Measurements from ENCODE around the gene PRKRA. TPM values are rescaled to one million over a fixed set of nuclear protein-coding genes. Genes with fewer than 3 reads are reported as not detected.
"Not testable (repeated sequence)": the region's sequence is repeated elsewhere in the genome, so short reads cannot be mapped to it uniquely, and the experiment has no call there.

PRKRA gene
- total RNA-seq, 4 donors from 2014 or later: 35.6 to 317 (median 56.9) TPM

DNA sequence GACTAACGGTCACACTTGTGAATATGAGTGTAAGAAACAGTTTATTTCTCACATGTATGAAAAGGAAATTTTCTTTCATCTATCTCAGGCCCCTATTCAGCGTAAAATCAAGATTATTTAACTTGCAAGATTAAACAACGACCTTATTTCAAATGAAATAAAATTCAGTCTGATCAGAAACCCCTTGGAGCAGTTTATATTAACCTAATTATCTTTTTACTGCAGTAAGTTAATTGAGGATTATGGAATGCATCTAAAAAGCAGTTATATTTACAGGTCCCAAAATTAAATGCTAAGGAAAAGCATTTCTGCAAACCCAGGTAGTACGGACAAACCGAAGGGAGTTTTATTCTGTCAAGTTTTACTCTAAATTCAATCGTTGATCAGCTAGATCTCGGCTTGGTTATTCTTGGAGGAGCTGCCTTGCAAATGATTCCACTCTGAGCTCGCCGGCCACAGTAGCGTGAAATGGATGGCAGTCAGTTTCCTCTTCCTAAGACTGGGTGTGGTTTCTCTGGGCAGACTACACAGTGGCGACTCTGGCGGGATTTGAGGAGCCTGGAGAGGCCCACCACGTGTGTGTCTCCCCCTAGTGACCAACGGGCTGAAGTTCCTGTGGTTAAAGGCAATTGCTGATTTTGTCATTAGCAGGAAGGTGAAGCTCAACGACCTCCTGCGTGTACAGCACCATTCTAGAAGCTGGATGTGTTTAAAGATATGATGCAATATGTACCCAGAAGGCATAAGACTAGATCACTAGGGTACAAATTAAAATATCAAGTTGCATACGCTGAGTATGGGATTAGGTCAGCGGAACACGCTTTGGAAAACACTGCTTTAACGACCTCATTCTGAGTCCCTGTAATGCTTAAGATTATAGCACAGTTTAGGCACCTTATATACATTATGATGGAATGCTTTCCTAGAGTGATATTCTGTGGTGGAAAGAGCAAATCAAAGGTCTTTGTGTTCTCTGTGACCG, 36.4 kb downstream of the PRKRA start:
- 17 to 21% methylated on average over 14 to 21 of the region's 21 CpGs for WGBS, 2 donors (ENCODE audit: low coverage in 1 of 2)

GRCh38 chr2:178413472-178414265, 37.3 kb downstream of the PRKRA start:
- peak; percentile 32 for TF ChIP-seq POLR2A (IDR thresholded peaks at IDR 0.05)
- no peak for TF ChIP-seq EP300 (IDR thresholded peaks at IDR 0.05; ENCODE audit: low read depth)
- peak in 1 of 3 donors; percentile 28 for TF ChIP-seq POLR2AphosphoS5 (IDR thresholded peaks at IDR 0.05)
- 0 to 2% methylated on average over 4 to 45 of the region's 45 CpGs for WGBS, 2 donors (ENCODE audit: low coverage in 1 of 2)
- Histone ChIP-seq H3K4me1 (peaks cover 4 to 25% (median 7%) of the 10 kb centered on the region in 4 donors), H3K27me3 (no peaks in the 10 kb centered on the region), H3K36me3 (no peaks in the 10 kb centered on the region), H3K4me3 (peak overlapping the region; percentile 43 to 78 (median 61)), H3K27ac (peak overlapping the region; percentile 85 to 94 (median 92)), H3K9me3 (no peaks in the 10 kb centered on the region)
- intact Hi-C loops (cut with DNase I; ENCODE audit: low total_unique reads) (no loop called here), in situ Hi-C loops (cut with MboI; ENCODE audit: low pct_ligation_motif_present in 1 of 4, low pct_unique_long_range_greater_than_20kb in 1 of 4, low sequenced_read_pairs in 3 of 4) (loop anchor here (25.0 kb wide), 2 partner anchors 276 to 301 kb away; partner anchors contain the start of gene RBM45 (in 2 of the 4))
- peak; percentile 76 for DNase-seq

More for the DNA sequence above, 36.4 kb downstream of the PRKRA start:
- intact Hi-C loops (cut with DNase I; ENCODE audit: low total_unique reads): no loop called here
- peak overlapping the region; percentile 85 to 94 (median 92) for H3K27ac ChIP-seq
- no peaks in the 10 kb centered on the region for H3K36me3 ChIP-seq
- peak; percentile 90 for DNase-seq
- in situ Hi-C loops (cut with MboI; ENCODE audit: low pct_ligation_motif_present in 1 of 4, low pct_unique_long_range_greater_than_20kb in 1 of 4, low sequenced_read_pairs in 3 of 4): loop anchor here (25.0 kb wide), 2 partner anchors 277 to 302 kb away; partner anchors contain the start of gene RBM45 (in 2 of the 4)
- peak overlapping the region in 3 of 4 donors; percentile 56 to 78 (median 66) for H3K4me3 ChIP-seq
- peaks cover 4 to 33% (median 7%) of the 10 kb centered on the region in 4 donors for H3K4me1 ChIP-seq
- H3K9me3 ChIP-seq: no peaks in the 10 kb centered on the region
- no peaks in the 10 kb centered on the region for H3K27me3 ChIP-seq
- TF ChIP-seq EP300 (IDR thresholded peaks at IDR 0.05; ENCODE audit: low read depth) (no peak), POLR2AphosphoS5 (IDR thresholded peaks at IDR 0.05) (peak; percentile 20 to 55 (median 55)), POLR2A (IDR thresholded peaks at IDR 0.05) (no peak)
- TF ChIP-seq, protein P1, sequence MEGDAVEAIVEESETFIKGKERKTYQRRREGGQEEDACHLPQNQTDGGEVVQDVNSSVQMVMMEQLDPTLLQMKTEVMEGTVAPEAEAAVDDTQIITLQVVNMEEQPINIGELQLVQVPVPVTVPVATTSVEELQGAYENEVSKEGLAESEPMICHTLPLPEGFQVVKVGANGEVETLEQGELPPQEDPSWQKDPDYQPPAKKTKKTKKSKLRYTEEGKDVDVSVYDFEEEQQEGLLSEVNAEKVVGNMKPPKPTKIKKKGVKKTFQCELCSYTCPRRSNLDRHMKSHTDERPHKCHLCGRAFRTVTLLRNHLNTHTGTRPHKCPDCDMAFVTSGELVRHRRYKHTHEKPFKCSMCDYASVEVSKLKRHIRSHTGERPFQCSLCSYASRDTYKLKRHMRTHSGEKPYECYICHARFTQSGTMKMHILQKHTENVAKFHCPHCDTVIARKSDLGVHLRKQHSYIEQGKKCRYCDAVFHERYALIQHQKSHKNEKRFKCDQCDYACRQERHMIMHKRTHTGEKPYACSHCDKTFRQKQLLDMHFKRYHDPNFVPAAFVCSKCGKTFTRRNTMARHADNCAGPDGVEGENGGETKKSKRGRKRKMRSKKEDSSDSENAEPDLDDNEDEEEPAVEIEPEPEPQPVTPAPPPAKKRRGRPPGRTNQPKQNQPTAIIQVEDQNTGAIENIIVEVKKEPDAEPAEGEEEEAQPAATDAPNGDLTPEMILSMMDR (IDR thresholded peaks at IDR 0.05): peak; percentile 77 to 87 (median 83)

GRCh38 chr2:178412453-178412852, 38.5 kb downstream of the PRKRA start:
- H3K27ac ChIP-seq; DNase-seq; H3K9me3 ChIP-seq; intact Hi-C loops (cut with DNase I; ENCODE audit: low total_unique reads); H3K36me3 ChIP-seq; H3K27me3 ChIP-seq; H3K4me3 ChIP-seq: not testable (repeated sequence)
- 98% methylated on average over 6 to 8 of the region's 8 CpGs for WGBS, 2 donors (ENCODE audit: low coverage in 1 of 2)
- in situ Hi-C loops (cut with MboI; ENCODE audit: low pct_ligation_motif_present in 1 of 4, low pct_unique_long_range_greater_than_20kb in 1 of 4, low sequenced_read_pairs in 3 of 4): loop anchor here (25.0 kb wide), 2 partner anchors 275 to 300 kb away; partner anchors contain the start of gene RBM45 (in 2 of the 4)
- H3K4me1 ChIP-seq: peaks cover 4 to 23% (median 7%) of the 10 kb centered on the region in 4 donors

DNA sequence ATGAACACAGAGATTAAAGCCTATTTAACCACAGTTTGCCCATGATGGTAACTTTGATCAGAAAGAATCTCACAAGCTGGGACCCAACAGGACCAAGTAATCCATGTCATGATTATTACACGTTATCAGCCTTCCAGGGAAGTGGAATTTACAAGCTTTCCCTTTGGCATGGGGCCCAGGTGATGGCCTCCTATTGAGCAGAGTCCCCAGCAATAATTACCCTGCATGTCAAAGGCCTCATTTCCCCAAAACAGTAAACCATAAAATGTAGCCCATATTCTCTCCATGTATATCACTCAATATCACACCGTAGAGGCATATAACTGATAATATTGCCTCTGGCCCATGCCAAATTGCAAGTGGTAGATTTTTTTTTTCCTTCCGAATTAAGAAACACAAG, 38.9 kb downstream of the PRKRA start:
- intact Hi-C loops (cut with DNase I; ENCODE audit: low total_unique reads) (no loop called here), in situ Hi-C loops (cut with MboI; ENCODE audit: low pct_ligation_motif_present in 1 of 4, low pct_unique_long_range_greater_than_20kb in 1 of 4, low sequenced_read_pairs in 3 of 4) (loop anchor here (25.0 kb wide), 2 partner anchors 275 to 300 kb away; partner anchors contain the start of gene RBM45 (in 2 of the 4))
- Histone ChIP-seq H3K4me3 (no peak overlapping the region), H3K36me3 (no peaks in the 10 kb centered on the region), H3K9me3 (no peaks in the 10 kb centered on the region), H3K27me3 (no peaks in the 10 kb centered on the region), H3K4me1 (peaks cover 4 to 23% (median 7%) of the 10 kb centered on the region in 4 donors), H3K27ac (no peak overlapping the region)
- DNase-seq: no peak
- 53 to 89% methylated on average over 1 to 3 of the region's 3 CpGs for WGBS, 2 donors (ENCODE audit: low coverage in 1 of 2)
- no peak for TF ChIP-seq EP300 (IDR thresholded peaks at IDR 0.05; ENCODE audit: low read depth)
- no peak for TF ChIP-seq POLR2AphosphoS5 (IDR thresholded peaks at IDR 0.05)
- TF ChIP-seq, protein P1 (IDR thresholded peaks at IDR 0.05): no peak
- no peak for TF ChIP-seq POLR2A (IDR thresholded peaks at IDR 0.05)
